ENCODE data around the gene PCDH7. TPM values are rescaled to one million over a fixed set of nuclear protein-coding genes. Genes with fewer than 3 reads are reported as not detected.

Gene PCDH7
- polyA plus RNA-seq, 1 of the 3 experiments (the other 2 are of a cell fraction) = 0.48 TPM

- no peaks in the 10 kb centered on the region for H3K36me3 ChIP-seq (replicated peaks in 1 of 2; ENCODE audit: control insufficient read depth in 1 of 2, insufficient read depth in 2 of 2, low read length in 1 of 2)
- H3K27ac ChIP-seq (ENCODE audit: low read depth in 2 of 2, low read length in 1 of 2) = no peak overlapping the region
- H3K9ac ChIP-seq = no peak overlapping the region
- H3K4me2 ChIP-seq = no peak overlapping the region
- H4K20me1 ChIP-seq (ENCODE audit: insufficient read depth) = no peaks in the 10 kb centered on the region
- no peaks in the 10 kb centered on the region for H3K9me3 ChIP-seq
- no peak overlapping the region for H3K4me3 ChIP-seq (ENCODE audit: low read depth in 2 of 2, low read length in 1 of 2)
- TF ChIP-seq POLR2AphosphoS5 (IDR thresholded peaks at IDR 0.05; ENCODE audit: low read depth, low read length) = no peak
- no peak for TF ChIP-seq RXRA (IDR thresholded peaks at IDR 0.05; ENCODE audit: borderline replicate concordance, low read depth)
- TF ChIP-seq RCOR1 (IDR thresholded peaks at IDR 0.05; ENCODE audit: low read length) = no peak
- no peak for TF ChIP-seq GATA2 (CRISPR knock-in tag; IDR thresholded peaks at IDR 0.05)
- TF ChIP-seq RFX5 (IDR thresholded peaks at IDR 0.05; ENCODE audit: low read length) = no peak
- no peaks in the 10 kb centered on the region for H3K9me2 ChIP-seq
- ChIA-PET CTCF (no interaction called here), POLR2A (no interaction called here)
- H3K4me1 ChIP-seq (ENCODE audit: control insufficient read depth in 1 of 2, insufficient read depth in 2 of 2, low read depth in 1 of 2, low read length in 1 of 2) = peaks cover 4 to 26% of the 10 kb centered on the region in 2 experiments; a peak in 3 of 4 replicates
- H2AFZ ChIP-seq (ENCODE audit: low read depth) = no peak overlapping the region
- no peaks in the 10 kb centered on the region for H3K79me2 ChIP-seq (ENCODE audit: insufficient read depth)
- no peaks in the 10 kb centered on the region for H3K27me3 ChIP-seq (ENCODE audit: insufficient read depth)
- no peaks in the 10 kb centered on the region for H3F3A ChIP-seq (replicated peaks; ENCODE audit: insufficient read depth)
- DNase-seq = no peak
- WGBS (ENCODE audit: low lambda C conversion rate) = 60% methylated on average over 2 of the region's 2 CpGs
Observed at GRCh38 chr4:30768277-30768676, 48.1 kb downstream of the PCDH7 start.

GRCh38 chr4:30769093-30769492, 48.9 kb downstream of the PCDH7 start:
- peaks cover 4 to 26% of the 10 kb centered on the region in 2 experiments; a peak in 3 of 4 replicates for H3K4me1 ChIP-seq (ENCODE audit: control insufficient read depth in 1 of 2, insufficient read depth in 2 of 2, low read depth in 1 of 2, low read length in 1 of 2)

More at GRCh38 chr4:30769093-30769492, 48.9 kb downstream of the PCDH7 start:
- no peak for TF ChIP-seq NRF1 (IDR thresholded peaks at IDR 0.05; ENCODE audit: low read depth, low read length)
- no peak for TF ChIP-seq EP300 (IDR thresholded peaks at IDR 0.05; ENCODE audit: borderline replicate concordance in 1 of 2, low read depth in 1 of 2, low read length in 1 of 2)
- no peak for TF ChIP-seq RFX5 (IDR thresholded peaks at IDR 0.05; ENCODE audit: low read length)
- no peak for TF ChIP-seq IRF3 (IDR thresholded peaks at IDR 0.05; ENCODE audit: low read depth, low read length)
- TF ChIP-seq TAF1 (IDR thresholded peaks at IDR 0.05; ENCODE audit: borderline replicate concordance, low read depth, low read length) = no peak
- TF ChIP-seq YY1 (IDR thresholded peaks at IDR 0.05; ENCODE audit: low read depth) = no peak
- TF ChIP-seq FOSL2 (IDR thresholded peaks at IDR 0.05; ENCODE audit: borderline replicate concordance, low read depth) = no peak
- TF ChIP-seq ZBTB33 (IDR thresholded peaks at IDR 0.05; ENCODE audit: borderline replicate concordance, low read depth) = no peak
- no peak for TF ChIP-seq RAD21 (IDR thresholded peaks at IDR 0.05; ENCODE audit: low read length)
- no peak for TF ChIP-seq CTCF (IDR thresholded peaks at IDR 0.05)
- TF ChIP-seq SMC3 (IDR thresholded peaks at IDR 0.05; ENCODE audit: low read depth, low read length) = no peak
- TF ChIP-seq USF1 (IDR thresholded peaks at IDR 0.05; ENCODE audit: borderline replicate concordance, low read depth) = no peak
- no peak overlapping the region for H2AFZ ChIP-seq (ENCODE audit: low read depth)
- no peaks in the 10 kb centered on the region for H3K79me2 ChIP-seq (ENCODE audit: insufficient read depth)
- H3K9me3 ChIP-seq = no peaks in the 10 kb centered on the region
- DNase-seq = no peak
- no peaks in the 10 kb centered on the region for H4K20me1 ChIP-seq (ENCODE audit: insufficient read depth)
- no peak overlapping the region for H3K4me2 ChIP-seq
- no peak overlapping the region for H3K4me3 ChIP-seq (ENCODE audit: low read depth in 2 of 2, low read length in 1 of 2)
- H3F3A ChIP-seq (replicated peaks; ENCODE audit: insufficient read depth) = no peaks in the 10 kb centered on the region
- H3K36me3 ChIP-seq (replicated peaks in 1 of 2; ENCODE audit: control insufficient read depth in 1 of 2, insufficient read depth in 2 of 2, low read length in 1 of 2) = no peaks in the 10 kb centered on the region
- no peaks in the 10 kb centered on the region for H3K27me3 ChIP-seq (ENCODE audit: insufficient read depth)
- H3K9me2 ChIP-seq = no peaks in the 10 kb centered on the region
- no peak overlapping the region for H3K27ac ChIP-seq (ENCODE audit: low read depth in 2 of 2, low read length in 1 of 2)
- POLR2A ChIA-PET = no interaction called here
- CTCF ChIA-PET = no interaction called here
- 63% methylated on average over 6 of the region's 6 CpGs for WGBS (ENCODE audit: low lambda C conversion rate)
- no peak overlapping the region for H3K9ac ChIP-seq

Measured in SK-N-SH (cell line).